Astrocyte (in vitro differentiated cells and primary cell): Measurements from ENCODE around the gene PPM1M. TPM values are rescaled to one million over a fixed set of nuclear protein-coding genes. Genes with fewer than 3 reads are reported as not detected.

Experiments
- DNase-seq: peaks from one replicate; pipeline ENCODE4 v3.0.0-alpha.2; 2010; ENCODE audit warnings: low read depth
- FAIRE-seq: peaks from 2 replicates; lab custom pipeline; 2011; peaks lifted over from hg19 to GRCh38; lab: Jason Lieb, UNC
- H2AFZ ChIP-seq: 2 replicates; pipeline ENCODE4 v1.6.0; 2012; ENCODE audit warnings: low read depth, low read length, inconsistent platforms
- H3K27ac ChIP-seq: 2 replicates; pipeline ENCODE4 v1.5.1; 2011; ENCODE audit warnings: low read depth, low read length, inconsistent platforms
- H3K27me3 ChIP-seq: 2 replicates; pipeline ENCODE4 v1.6.0; 2011; ENCODE audit warnings: low read length, inconsistent platforms; ENCODE audit not compliant: insufficient read depth
- H3K36me3 ChIP-seq: 2 replicates; pipeline ENCODE4 v1.5.1; 2011; ENCODE audit warnings: low read length, inconsistent platforms; ENCODE audit not compliant: insufficient read depth
- H3K4me1 ChIP-seq: 2 replicates; pipeline ENCODE4 v1.5.1; 2011; ENCODE audit warnings: low read length, inconsistent platforms; ENCODE audit not compliant: insufficient read depth
- H3K4me2 ChIP-seq: 2 replicates; pipeline ENCODE4 v1.6.0; 2012; ENCODE audit warnings: low read length, inconsistent platforms
- H3K4me3 ChIP-seq: 2 replicates; pipeline ENCODE4 v1.5.1; 2011; ENCODE audit warnings: low read depth, mild to moderate bottlenecking, low read length, inconsistent platforms; ENCODE audit not compliant: insufficient read depth
- H3K79me2 ChIP-seq: 2 replicates; pipeline ENCODE4 v1.6.0; 2012; ENCODE audit warnings: mild to moderate bottlenecking, low read length, inconsistent platforms; ENCODE audit not compliant: insufficient read depth
- H3K9ac ChIP-seq: 2 replicates; pipeline ENCODE4 v1.6.0; 2012; ENCODE audit warnings: mild to moderate bottlenecking, low read length, inconsistent platforms
- H3K9me3 ChIP-seq: 2 replicates; pipeline ENCODE4 v1.5.1; 2012; ENCODE audit warnings: low read depth, mild to moderate bottlenecking, low read length, inconsistent platforms; ENCODE audit not compliant: insufficient read depth
- H4K20me1 ChIP-seq: 2 replicates; pipeline ENCODE4 v1.6.0; 2012; ENCODE audit warnings: low read length, inconsistent platforms; ENCODE audit not compliant: insufficient read depth
- H3K27ac Mint-ChIP-seq: one replicate; pipeline ENCODE4 v1.8.0; 2021; ENCODE audit warnings: mild to moderate bottlenecking, mixed read lengths; ENCODE audit not compliant: unreplicated experiment
- H3K27me3 Mint-ChIP-seq: one replicate; pipeline ENCODE4 v1.8.0; 2021; ENCODE audit warnings: low read depth, mixed read lengths; ENCODE audit not compliant: unreplicated experiment
- H3K36me3 Mint-ChIP-seq: one replicate; pipeline ENCODE4 v1.8.0; 2021; ENCODE audit warnings: low read depth, mixed read lengths; ENCODE audit not compliant: unreplicated experiment
- H3K4me1 Mint-ChIP-seq: one replicate; pipeline ENCODE4 v1.8.0; 2021; ENCODE audit warnings: low read depth, mixed read lengths; ENCODE audit not compliant: unreplicated experiment
- H3K4me3 Mint-ChIP-seq: one replicate; pipeline ENCODE4 v1.8.0; 2021; ENCODE audit warnings: mild to moderate bottlenecking, moderate library complexity, mixed read lengths; ENCODE audit not compliant: unreplicated experiment
- H3K9me3 Mint-ChIP-seq: one replicate; pipeline ENCODE4 v1.8.0; 2021; ENCODE audit warnings: mild to moderate bottlenecking, mixed read lengths; ENCODE audit not compliant: unreplicated experiment
- CTCF ChIP-seq: IDR thresholded peaks from 2 replicates; pipeline ENCODE4 v1.5.1; 2011; ENCODE audit warnings: low read depth, mild to moderate bottlenecking, inconsistent platforms, low read length, moderate library complexity; ENCODE audit not compliant: insufficient read depth
- EZH2 ChIP-seq: IDR thresholded peaks from 2 replicates; pipeline ENCODE4 v1.6.1; 2012; ENCODE audit warnings: mild to moderate bottlenecking, low read length, inconsistent platforms; ENCODE audit not compliant: insufficient read depth
- total RNA-seq: library from RNA; stranded (reverse); gene quantifications from 2 replicates; pipeline ENCODE4 v1.2.1, GENCODE V29; 2021

PPM1M gene
- total RNA-seq, 1 donor from 2014 or later: 9.1 TPM

GRCh38 chr3:52211268-52211891 is 34.2 kb upstream of the PPM1M start:
- H3K27me3 ChIP-seq: no peaks in the 10 kb centered on the region
- no peak overlapping the region for H2AFZ ChIP-seq
- H3K4me1 ChIP-seq: peaks cover under 1% of the 10 kb centered on the region
- H3K79me2 ChIP-seq: no peaks in the 10 kb centered on the region
- H3K4me3 ChIP-seq: no peak overlapping the region
- TF ChIP-seq CTCF (no peak), EZH2 (no peak)
- no peak overlapping the region for H3K4me2 ChIP-seq
- Mint-ChIP-seq H3K9me3 (no peaks in the 10 kb centered on the region), H3K4me3 (no peak overlapping the region), H3K27me3 (no peaks in the 10 kb centered on the region), H3K36me3 (peaks cover 32% of the 10 kb centered on the region), H3K4me1 (peaks cover under 1% of the 10 kb centered on the region), H3K27ac (no peak overlapping the region)
- H3K27ac ChIP-seq: no peak overlapping the region
- H3K9ac ChIP-seq: no peak overlapping the region
- no peak for FAIRE-seq
- H3K36me3 ChIP-seq: peaks cover 61% of the 10 kb centered on the region
- H4K20me1 ChIP-seq: peaks cover 9% of the 10 kb centered on the region
- H3K9me3 ChIP-seq: no peaks in the 10 kb centered on the region
- DNase-seq: no peak

- H3K9ac ChIP-seq: no peak overlapping the region
- H3K27ac ChIP-seq: no peak overlapping the region
- no peak overlapping the region for H3K4me2 ChIP-seq
- H3K4me1 ChIP-seq: peaks cover 13% of the 10 kb centered on the region
- FAIRE-seq (no peak), DNase-seq (no peak)
- no peak overlapping the region for H2AFZ ChIP-seq
- H3K9me3 Mint-ChIP-seq: no peaks in the 10 kb centered on the region
- H3K4me1 Mint-ChIP-seq: peaks cover 12% of the 10 kb centered on the region
- peaks cover 51% of the 10 kb centered on the region for H3K36me3 ChIP-seq
- no peak overlapping the region for H3K4me3 ChIP-seq
- no peak overlapping the region for H3K27ac Mint-ChIP-seq
- H3K27me3 ChIP-seq: no peaks in the 10 kb centered on the region
- TF ChIP-seq CTCF (no peak), EZH2 (no peak)
- no peak overlapping the region for H3K4me3 Mint-ChIP-seq
- no peaks in the 10 kb centered on the region for H3K79me2 ChIP-seq
- H3K27me3 Mint-ChIP-seq: no peaks in the 10 kb centered on the region
- peaks cover 8% of the 10 kb centered on the region for H4K20me1 ChIP-seq
- H3K9me3 ChIP-seq: no peaks in the 10 kb centered on the region
- peaks cover 25% of the 10 kb centered on the region for H3K36me3 Mint-ChIP-seq
Observed at GRCh38 chr3:52213005-52213404, 32.6 kb upstream of the PPM1M start.

GRCh38 chr3:52213901-52214300 is 31.7 kb upstream of the PPM1M start:
- Mint-ChIP-seq H3K27me3 (no peaks in the 10 kb centered on the region), H3K4me1 (peaks cover 12% of the 10 kb centered on the region), H3K4me3 (no peak overlapping the region), H3K27ac (no peak overlapping the region), H3K9me3 (no peaks in the 10 kb centered on the region), H3K36me3 (peaks cover 22% of the 10 kb centered on the region)
- H3K4me3 ChIP-seq: no peak overlapping the region
- no peaks in the 10 kb centered on the region for H3K9me3 ChIP-seq
- H3K27me3 ChIP-seq: no peaks in the 10 kb centered on the region
- peaks cover 8% of the 10 kb centered on the region for H4K20me1 ChIP-seq
- no peak overlapping the region for H3K9ac ChIP-seq
- no peak overlapping the region for H2AFZ ChIP-seq
- peaks cover 16% of the 10 kb centered on the region for H3K4me1 ChIP-seq
- no peak for FAIRE-seq
- no peaks in the 10 kb centered on the region for H3K79me2 ChIP-seq
- H3K27ac ChIP-seq: no peak overlapping the region
- no peak for DNase-seq
- TF ChIP-seq CTCF (no peak), EZH2 (no peak)
- peaks cover 42% of the 10 kb centered on the region for H3K36me3 ChIP-seq
- no peak overlapping the region for H3K4me2 ChIP-seq
